NAMALWA (cell line): ENCODE measurements around the gene CTNS.

Source experiments
- DNase-seq: peaks from one replicate; pipeline ENCODE4 v3.0.0-alpha.2; 2015; ENCODE audit warnings: low spot score

Gene CTNS

GRCh38 chr17:3626831-3627768 is 9.5 kb upstream of the CTNS start:
- no peak for DNase-seq

GRCh38 chr17:3627769-3628167 is 8.8 kb upstream of the CTNS start:
- no peak for DNase-seq

GRCh38 chr17:3630781-3631180 is 5.8 kb upstream of the CTNS start:
- no peak for DNase-seq

- DNase-seq, result no peak
Observed at GRCh38 chr17:3632287-3632686, 4.3 kb upstream of the CTNS start.

GRCh38 chr17:3635474-3636153 is 946 bp upstream of the CTNS start:
- DNase-seq, result no peak

GRCh38 chr17:3636908-3637373 is 381 bp downstream of the CTNS start:
- no peak for DNase-seq

- DNase-seq, result peak; percentile 45
Observed at GRCh38 chr17:3639981-3640596, 3.5 kb downstream of the CTNS start.

- DNase-seq, result no peak
Observed at GRCh38 chr17:3641014-3641413, 4.5 kb downstream of the CTNS start.

- DNase-seq, result no peak
Observed at GRCh38 chr17:3641717-3642486, 5.3 kb downstream of the CTNS start.

GRCh38 chr17:3643889-3644349 is 7.4 kb downstream of the CTNS start:
- no peak for DNase-seq

- no peak for DNase-seq
Observed at GRCh38 chr17:3645310-3645709, 8.8 kb downstream of the CTNS start.

GRCh38 chr17:3647251-3647650 is 10.7 kb downstream of the CTNS start:
- no peak for DNase-seq

- peak; percentile 57 for DNase-seq
Observed at GRCh38 chr17:3647769-3648555, 11.4 kb downstream of the CTNS start.

- no peak for DNase-seq
Observed at GRCh38 chr17:3655766-3656165, 19.2 kb downstream of the CTNS start.

GRCh38 chr17:3656353-3656752 is 19.8 kb downstream of the CTNS start:
- DNase-seq, result no peak

- DNase-seq, result no peak
Observed at GRCh38 chr17:3656755-3657587, 20.4 kb downstream of the CTNS start.

GRCh38 chr17:3657588-3657869 is 21.0 kb downstream of the CTNS start:
- DNase-seq, result no peak

GRCh38 chr17:3657874-3658783 is 21.6 kb downstream of the CTNS start:
- no peak for DNase-seq

- no peak for DNase-seq
Observed at GRCh38 chr17:3658784-3659449, 22.4 kb downstream of the CTNS start.
